GM19324 (cell line): ENCODE data around the gene CIPC.

ENCODE experiments used
- ATAC-seq: cut with Tn5 transposase; IDR thresholded peaks from one replicate; pipeline ENCODE4 v1.9.1; 2021; ENCODE audit warnings: mild to moderate bottlenecking, moderate library complexity; ENCODE audit not compliant: unreplicated experiment, low FRiP score

The CIPC gene

DNA sequence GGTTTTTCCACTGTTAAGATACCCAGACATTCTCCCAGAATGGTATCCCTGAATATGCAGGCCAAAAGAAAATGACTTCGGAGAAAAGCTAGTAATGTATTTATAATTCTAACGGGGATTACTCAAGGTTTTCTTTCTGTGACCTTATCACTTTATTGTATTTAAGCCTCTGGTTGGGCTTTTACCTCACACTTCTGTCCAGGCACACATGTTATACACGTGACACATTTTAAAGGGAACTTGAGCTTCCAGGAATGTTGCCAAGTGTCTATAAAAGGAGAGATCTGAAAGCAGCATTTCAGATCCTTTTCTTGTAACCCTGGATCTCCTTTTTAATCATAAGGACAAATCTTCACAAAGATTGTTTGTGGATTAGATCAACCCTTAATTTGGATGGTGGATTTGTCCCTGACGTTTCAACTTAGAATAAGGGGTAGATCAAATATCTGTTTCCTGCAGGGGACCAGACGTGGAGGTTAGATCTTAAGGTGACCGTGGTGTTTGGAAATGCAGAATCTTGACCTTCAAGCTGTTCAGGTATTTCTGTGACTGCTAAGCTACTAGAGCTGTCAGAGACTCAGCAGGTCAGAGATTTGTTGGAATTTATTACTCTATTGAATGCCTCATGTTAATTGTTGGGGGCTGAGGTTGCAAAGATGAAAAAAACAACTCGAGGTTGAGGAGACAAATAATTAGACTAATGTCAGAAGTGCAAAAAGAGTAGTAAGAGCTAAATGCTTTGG is 1.5 kb downstream of the CIPC start:
- ATAC-seq: no peak

DNA sequence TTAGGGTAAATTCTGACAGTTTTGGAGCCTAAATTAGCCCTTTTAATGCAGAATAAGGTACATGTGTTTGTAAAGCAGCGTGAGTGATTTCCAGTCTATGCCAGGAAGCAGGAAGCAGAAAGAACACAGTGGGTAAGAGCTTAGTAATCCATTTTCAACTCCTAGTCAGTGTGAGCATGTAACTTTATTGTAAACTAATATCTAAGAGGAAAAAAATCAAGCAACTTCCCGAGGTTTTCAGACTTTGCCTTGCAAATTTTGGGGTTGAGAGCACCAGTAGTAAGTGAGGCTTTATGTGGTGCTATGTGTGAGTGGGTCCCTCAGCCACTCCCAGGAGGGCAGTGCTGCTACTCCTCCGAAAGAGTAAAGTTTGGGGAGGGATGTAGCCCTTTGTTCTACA is 2.9 kb downstream of the CIPC start:
- ATAC-seq: no peak

DNA sequence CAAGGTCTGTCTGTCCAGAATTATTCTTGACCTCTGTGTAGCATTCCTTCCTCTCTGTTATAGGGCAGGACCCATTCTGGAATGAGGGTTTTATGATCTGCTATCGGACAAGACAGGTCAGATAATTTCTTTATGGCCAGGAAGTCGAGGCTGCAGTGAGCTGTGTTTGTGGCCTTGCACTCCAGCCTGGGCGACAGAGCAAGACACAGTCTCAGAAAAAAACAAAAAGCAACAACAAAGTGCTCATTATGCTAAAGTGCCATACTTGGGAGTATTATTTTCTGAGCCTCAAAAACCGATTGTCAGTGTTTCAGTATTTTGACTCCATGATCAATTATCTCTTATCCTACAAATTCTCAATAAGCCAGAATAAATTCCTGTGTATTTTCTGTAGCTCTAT is 4.1 kb downstream of the CIPC start:
- no peak for ATAC-seq

DNA sequence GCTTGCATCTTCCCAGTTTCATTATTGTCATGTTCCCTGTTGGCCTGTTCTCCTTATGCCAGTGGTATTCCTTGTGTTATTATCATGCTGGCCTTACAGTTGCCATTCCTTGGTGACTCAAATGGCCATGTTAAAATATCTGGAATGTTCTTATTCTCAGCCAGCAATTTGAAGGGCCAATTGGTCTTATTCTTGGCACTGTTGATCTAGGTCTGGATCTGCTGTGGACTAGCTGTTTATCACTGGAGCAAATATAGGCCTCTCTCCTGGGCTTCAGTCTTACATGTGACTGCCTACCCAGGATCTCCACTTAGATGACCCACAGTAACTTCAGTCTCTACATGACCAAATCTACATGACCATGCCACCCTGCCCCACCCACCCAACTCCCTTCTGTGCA is 5.4 kb downstream of the CIPC start:
- ATAC-seq: no peak

DNA sequence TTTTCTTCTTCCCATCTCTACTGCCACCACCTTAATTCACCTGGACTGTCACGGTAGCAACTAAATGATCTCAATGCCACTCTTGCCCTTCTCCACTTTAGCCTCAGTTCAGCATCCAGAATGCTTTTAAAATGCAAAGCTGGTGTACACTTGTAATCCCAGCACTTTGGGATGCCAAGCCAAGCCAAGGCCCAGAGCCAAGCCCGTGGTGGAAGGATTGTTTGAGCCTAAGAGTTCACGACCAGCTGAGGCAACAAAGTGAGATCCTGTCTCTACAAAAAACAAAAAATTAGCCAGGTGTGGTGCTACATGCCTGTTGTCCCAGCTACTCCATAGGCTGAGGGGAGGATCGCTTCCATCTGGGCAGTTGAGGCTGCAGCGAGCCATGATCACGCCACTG is 5.9 kb downstream of the CIPC start:
- no peak for ATAC-seq

DNA sequence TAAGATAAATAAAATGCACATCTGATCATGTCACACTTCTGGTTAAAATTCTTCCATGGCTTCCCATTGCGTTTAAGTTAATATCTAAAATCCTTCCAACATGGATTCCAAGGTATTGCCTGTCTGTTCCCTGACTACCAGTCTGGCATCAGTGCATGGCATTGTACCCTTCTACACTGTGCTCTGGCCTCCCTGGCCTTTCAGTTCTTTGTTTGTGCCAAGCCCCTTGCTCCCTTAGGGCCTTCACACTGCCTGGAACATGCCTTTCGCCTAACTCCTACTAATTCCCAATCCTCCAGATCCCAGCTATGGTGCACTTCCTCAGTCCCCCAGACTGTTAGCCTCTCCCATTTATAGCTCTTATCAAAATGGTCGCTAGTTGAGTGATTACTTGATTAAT is 6.3 kb downstream of the CIPC start:
- no peak for ATAC-seq

DNA sequence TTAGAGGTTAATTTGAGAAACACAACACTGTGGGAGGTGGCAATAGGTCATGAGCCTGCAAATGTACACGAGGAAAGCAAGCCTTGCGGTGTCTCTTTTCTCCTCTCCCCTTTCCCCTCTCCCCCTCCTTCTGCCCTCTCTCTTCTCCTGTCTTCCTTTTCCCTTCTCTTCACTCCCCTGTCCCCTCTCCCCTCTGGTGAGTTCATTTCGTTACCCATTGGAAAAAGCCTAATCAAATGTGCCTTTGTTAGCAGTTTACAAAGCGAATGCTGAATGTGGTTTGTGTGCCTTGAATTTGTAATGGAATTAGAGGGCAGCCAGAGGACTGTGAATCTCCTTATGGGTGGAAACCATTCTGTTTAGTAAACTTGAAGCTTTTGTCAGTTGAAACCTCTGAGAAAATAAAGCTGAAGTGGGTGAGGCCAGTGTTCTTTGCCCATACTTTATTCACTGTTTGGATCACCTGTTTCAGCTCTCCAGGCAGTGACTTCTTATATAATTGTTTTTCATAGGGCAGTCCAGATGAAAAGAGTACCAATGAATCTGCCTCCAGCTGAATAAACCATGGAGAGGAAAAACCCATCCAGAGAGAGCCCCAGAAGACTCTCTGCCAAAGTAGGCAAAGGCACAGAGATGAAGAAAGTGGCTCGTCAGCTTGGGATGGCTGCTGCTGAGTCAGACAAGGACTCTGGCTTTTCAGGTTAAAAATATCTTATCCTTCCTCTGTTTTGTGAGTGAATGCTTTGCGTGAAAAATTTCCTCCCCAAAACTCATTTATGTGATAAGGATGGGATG is 7.3 kb downstream of the CIPC start:
- ATAC-seq: no peak

DNA sequence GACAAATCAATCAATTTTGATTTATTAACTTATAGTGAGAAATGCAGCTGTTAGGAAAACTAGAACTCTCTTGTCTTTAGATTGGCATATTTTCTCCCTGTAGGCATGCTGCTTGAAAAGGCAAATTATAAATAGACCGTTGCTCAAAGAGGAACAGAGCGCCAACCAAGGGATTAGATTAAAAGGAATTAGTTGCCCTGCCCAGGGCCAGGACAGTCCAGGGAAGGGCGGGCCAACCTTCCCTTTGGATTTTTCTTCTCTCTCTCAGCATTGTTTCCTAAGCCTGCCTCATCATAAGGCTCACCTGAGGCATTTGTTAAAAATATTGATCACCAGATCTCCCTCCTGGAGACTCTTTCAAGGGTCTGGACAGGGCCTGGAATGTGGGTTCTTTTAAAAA is 8.6 kb downstream of the CIPC start:
- ATAC-seq: no peak

DNA sequence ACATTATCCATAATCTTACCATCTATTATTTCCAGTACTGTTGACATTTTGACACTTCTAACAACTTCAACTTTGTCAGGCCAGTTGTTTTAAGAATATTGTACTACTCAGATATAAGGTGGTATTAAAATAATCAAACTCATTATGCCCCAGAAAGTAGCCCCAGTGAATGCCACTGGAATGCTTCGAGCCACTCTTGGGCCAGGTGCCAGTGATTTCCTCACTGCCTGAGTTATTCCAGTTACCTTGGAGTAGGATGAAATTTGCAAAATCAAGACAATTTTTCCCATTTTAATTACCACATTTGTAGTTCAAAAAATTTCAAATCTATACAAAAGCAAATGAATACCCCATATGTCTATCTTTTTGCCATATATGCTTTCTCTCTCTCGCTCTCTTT is 9.2 kb downstream of the CIPC start:
- ATAC-seq: no peak

DNA sequence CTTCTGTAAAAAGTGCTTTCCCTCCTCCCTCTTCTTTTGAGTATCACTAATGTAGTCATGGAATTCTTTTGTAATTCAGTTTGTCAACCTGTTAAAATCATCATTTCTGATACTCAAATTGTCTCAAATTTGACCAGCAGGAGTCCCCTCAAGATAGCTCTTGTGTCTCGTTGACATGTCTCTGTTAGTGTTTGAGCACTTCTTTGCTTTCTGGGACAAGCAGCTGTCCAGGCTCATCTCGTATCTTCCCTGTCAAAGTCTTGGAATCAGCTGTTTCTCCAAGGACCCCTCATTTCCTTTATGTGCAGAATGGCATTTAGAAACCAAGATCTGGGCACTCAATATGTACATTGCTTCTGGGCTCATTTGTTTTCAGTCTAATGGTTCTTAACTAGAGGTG is 10.7 kb downstream of the CIPC start:
- ATAC-seq: no peak

DNA sequence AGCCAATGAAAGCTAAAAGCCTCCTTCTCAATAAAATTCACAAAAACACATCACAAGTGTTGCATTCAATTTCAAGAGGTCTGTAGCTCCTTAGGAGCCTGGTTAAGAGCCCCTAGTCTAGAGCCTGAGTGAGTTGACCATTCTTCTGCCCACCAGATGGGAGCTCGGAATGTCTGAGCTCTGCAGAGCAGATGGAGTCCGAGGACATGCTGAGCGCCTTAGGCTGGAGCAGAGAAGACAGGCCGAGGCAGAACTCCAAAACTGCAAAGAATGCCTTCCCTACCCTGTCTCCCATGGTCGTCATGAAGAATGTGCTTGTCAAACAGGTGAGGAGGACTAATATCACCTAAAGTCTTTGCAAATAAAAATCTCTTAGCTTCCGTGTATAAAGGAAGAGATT is 11.6 kb downstream of the CIPC start:
- ATAC-seq: no peak

DNA sequence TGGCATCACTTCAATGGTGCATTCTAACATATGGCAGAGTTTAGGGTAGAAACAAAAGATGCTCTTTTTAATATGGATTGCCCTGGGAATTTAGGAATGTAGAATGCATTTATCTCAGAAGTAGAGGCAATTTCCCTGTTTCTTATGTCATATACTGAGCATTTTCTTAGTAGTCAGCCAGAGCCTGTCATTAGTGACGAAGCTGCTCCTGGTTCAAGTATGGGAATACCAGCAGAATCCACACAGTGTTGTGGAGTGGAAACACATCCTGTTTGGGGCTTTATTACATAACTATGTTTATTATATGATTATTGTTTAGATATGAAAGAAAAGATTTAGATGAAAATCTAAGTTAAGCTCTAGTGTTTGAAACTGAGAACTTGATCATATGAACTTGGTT is 12.2 kb downstream of the CIPC start:
- ATAC-seq: no peak

DNA sequence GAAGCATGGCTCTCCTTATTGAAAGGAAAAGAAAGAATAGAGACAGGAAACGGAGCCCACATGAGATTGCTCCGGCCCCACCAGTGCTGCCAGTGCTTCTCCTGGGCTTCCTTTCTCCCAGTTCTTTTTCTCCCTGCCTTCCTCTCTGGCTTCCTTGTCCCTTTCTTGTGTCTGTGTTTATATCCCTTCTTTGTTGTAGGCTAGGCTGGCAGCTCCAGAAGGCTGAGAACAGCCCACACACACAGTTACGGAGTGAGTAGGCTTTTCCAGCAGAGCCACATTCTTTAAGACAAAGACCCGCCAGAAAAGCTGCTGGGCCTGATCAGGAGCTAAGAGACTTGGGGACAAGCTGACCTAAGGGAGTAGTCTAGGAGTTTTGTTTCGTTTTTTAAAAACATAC is 13.0 kb downstream of the CIPC start:
- no peak for ATAC-seq

DNA sequence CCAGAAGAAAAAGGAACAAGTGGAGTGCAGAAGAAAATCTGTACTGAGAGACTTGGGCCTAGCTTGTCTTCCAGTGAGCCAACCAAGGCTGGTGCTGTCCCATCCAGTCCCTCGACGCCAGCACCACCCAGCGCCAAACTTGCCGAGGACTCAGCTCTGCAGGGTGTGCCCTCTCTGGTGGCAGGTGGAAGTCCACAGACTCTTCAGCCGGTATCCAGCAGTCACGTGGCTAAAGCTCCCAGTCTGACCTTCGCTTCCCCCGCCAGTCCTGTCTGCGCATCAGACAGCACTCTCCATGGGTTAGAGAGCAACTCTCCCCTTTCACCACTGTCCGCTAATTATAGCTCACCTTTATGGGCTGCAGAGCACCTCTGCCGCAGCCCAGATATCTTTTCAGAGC is 15.6 kb downstream of the CIPC start:
- ATAC-seq: no peak

DNA sequence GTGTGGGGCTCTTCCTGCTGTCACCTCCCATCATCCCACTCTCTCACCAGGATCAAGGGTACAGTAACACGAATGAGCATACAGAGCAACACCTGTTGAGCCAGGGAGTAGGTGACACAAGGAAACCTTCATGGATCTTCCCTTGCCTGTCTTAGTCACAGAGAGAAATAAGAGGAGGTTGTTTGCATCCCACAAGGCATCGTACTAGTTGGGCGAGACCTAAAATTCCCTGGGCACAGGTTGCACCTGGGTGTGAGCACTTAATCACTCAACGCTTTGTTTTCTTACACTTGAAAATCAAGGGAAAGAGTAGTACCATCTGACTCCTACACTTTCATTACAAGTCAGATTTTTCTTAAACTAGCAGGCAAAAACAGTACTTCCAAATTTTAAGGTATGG is 16.6 kb downstream of the CIPC start:
- ATAC-seq: no peak

DNA sequence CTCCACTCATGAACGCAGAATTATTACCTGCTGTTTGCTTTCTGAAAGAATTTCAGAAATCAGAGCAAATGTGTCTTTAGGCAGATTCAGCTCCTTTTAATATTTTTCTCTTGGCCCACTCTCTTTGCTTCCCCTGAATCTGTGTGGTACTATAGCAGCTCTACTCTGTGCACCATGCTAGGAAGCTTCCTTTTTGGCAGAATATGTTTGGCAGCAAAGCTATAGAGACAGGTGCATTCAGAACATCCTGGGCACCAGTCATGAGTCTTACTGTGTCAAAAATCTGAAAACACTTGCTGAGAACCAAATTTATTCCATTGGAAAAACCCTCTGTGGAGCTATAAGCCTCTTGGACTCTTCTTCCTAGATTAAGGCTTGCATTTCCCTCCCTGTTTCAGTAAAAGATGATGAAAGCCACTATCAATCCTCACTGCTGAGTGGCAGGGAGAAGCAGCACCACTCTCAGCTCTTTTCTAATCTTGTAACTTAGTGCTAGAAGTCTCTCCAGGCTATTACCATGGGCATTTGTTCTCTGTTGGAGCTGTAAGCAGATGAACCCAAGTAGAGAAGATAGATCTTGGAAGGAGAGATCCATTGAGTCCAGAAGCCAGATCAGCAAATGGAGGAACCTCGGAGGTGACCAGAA is 18.2 kb downstream of the CIPC start:
- no peak for ATAC-seq

DNA sequence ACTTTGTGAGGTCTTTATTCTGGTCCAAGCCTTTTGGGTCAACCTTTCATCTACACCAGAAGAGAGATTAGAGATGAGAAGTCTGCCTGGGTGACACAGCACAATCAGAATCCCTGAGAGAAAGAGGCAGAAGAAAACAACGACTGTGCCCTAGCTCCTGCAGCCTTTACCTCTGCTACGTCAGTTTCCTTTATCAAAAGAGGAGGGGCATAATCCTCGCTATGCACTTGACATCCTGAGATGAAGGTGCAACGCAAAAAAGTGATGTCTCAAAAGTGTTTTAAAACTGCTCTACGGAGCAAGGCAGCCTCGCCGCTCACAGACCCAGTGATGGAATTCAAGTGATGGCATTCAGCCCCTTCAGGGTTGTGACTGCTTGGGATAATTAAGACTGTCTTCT is 21.8 kb downstream of the CIPC start:
- no peak for ATAC-seq

DNA sequence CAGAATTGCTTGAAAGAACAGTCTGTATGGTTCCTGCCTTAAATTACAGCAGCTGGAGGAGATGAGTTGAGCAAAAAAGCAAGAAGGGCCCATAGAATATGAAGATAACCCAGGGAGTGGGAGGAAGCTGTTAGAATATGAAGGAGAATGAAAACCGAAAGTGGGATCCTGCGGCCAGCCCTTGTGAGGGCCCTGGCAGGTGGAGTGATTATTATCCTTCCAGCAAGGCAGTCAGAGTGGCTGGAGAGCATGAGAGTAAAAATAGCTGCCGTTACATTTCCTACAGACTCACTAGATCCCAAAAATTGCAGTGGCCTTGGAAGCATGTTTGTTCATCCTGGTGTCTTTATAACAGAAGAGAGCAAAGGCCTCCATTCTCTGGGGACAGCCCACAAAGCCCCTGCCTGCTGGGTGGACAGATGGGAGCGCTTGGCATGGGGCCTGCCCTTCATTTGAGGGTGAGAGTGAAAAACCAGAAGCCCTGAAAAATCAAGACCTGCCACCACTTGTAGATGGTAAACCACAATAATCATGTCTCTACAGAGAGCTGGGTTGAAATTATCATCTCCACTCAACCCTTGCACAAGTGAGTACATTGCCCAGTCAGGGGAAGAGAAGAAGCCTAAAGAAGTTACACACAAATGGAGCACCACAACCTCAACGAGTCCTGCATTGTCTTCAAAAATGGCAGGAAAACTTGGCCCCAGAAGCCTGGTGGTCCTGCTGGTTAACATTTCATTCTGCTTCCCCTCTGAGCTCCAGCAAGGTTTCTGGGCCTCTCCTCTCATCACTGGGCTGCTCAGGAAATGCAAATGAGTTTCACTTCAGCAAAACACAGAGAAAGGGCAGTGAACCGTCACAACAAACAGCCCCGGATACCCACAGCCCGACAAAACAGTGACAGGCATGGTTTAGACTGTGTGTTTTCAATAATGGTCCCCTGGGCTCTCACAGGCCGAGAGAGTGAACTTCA is 23.0 kb downstream of the CIPC start:
- peak; percentile 91 for ATAC-seq

DNA sequence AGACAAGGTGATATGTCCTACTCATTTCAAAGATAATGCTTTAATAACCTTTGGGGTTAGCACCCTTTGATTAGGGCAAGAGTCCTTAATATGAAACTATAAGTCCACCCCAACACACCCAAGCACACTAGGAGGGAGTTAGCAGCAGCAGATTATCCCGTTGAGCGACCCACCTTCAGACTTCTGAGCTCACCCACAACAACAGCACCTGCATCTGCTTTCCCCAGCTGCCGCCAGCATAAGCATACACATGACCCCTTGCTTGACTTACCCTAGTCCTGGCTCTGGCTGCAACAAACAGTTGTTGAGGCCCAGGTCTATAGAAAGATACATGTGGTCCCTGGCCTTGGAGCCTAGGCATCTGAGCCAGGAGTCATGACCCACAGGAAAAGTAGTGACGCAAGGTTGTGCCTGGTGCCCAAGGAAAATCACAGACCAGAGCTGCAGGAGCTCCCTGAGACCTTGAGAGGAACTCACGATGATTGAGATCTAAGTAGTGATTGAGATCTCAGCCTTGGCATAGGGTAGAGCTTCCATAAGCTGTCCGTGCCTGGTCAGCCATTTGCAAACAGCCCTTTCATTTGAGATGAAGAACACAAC is 24.6 kb downstream of the CIPC start:
- ATAC-seq: no peak
